GM21390 (cell line): Measurements from ENCODE around the gene PIR.

Source experiments
- ATAC-seq: cut with Tn5 transposase; IDR thresholded peaks from one replicate; pipeline ENCODE4 v1.9.1; 2021; ENCODE audit not compliant: unreplicated experiment

Gene PIR

GRCh38 chrX:15492469-15492868 lies 664 bp downstream of the PIR start:
- ATAC-seq = no peak

GRCh38 chrX:15483891-15484290 lies 9.2 kb downstream of the PIR start:
- no peak for ATAC-seq

- ATAC-seq = no peak
Measured at GRCh38 chrX:15475486-15475885, 17.6 kb downstream of the PIR start.

- ATAC-seq = no peak
Measured at GRCh38 chrX:15475021-15475420, 18.1 kb downstream of the PIR start.

GRCh38 chrX:15474028-15474427 lies 19.1 kb downstream of the PIR start:
- no peak for ATAC-seq

GRCh38 chrX:15472531-15472930 lies 20.6 kb downstream of the PIR start:
- no peak for ATAC-seq

GRCh38 chrX:15471028-15471427 lies 22.1 kb downstream of the PIR start:
- peak; percentile 79 for ATAC-seq

- ATAC-seq = no peak
Measured at GRCh38 chrX:15469613-15470012, 23.5 kb downstream of the PIR start.

GRCh38 chrX:15468036-15468435 lies 25.1 kb downstream of the PIR start:
- ATAC-seq = no peak

- ATAC-seq = no peak
Measured at GRCh38 chrX:15465896-15466651, 27.1 kb downstream of the PIR start.

GRCh38 chrX:15465347-15465746 lies 27.8 kb downstream of the PIR start:
- ATAC-seq = peak; percentile 66

- no peak for ATAC-seq
Measured at GRCh38 chrX:15464704-15465103, 28.4 kb downstream of the PIR start.

- no peak for ATAC-seq
Measured at GRCh38 chrX:15451913-15452312, 41.2 kb downstream of the PIR start.

GRCh38 chrX:15448010-15448639 lies 45.0 kb downstream of the PIR start:
- ATAC-seq = no peak

- no peak for ATAC-seq
Measured at GRCh38 chrX:15441464-15441863, 51.7 kb downstream of the PIR start.

- ATAC-seq = peak; percentile 94
Measured at GRCh38 chrX:15438332-15438731, 54.8 kb downstream of the PIR start.

- ATAC-seq = no peak
Measured at GRCh38 chrX:15437724-15438123, 55.4 kb downstream of the PIR start.

GRCh38 chrX:15435836-15436619 lies 57.1 kb downstream of the PIR start:
- ATAC-seq = no peak

GRCh38 chrX:15434205-15434604 lies 58.9 kb downstream of the PIR start:
- ATAC-seq = no peak

- ATAC-seq = no peak
Measured at GRCh38 chrX:15430584-15430983, 62.5 kb downstream of the PIR start.

GRCh38 chrX:15430076-15430475 lies 63.1 kb downstream of the PIR start:
- ATAC-seq = no peak

GRCh38 chrX:15425024-15425423 lies 68.1 kb downstream of the PIR start:
- ATAC-seq = no peak
